ENCODE measurements around the gene PRR20D. TPM values are rescaled to one million over a fixed set of nuclear protein-coding genes. Genes with fewer than 3 reads are reported as not detected.
"Not testable (repeated sequence)": the region's sequence is repeated elsewhere in the genome, so short reads cannot be mapped to it uniquely, and the experiment has no call there.

Gene PRR20D
- total RNA-seq = not detected

DNA sequence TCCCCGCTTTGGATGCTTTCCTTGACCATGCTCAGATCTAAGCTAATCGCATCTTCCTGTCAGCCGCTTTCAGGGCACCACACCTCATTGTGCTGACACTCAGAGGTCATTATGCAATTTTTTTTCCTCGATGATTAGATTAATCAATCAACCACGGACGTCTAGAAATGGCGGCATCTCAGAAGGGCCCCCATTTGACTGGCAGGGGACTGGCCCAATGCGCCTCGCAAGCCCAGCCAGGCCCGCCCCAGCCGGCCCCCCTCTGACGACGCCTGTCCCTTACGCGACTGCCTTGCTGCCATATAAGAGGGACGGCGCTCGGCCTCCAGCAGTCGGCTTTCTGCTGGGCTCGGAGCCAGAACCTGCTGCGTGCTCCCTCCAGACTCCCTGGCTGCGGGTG lies at the start of gene PRR20D:
PRR20D (plus strand) TSS at position 301 of the 400 bp plus-strand sequence. CDS start 387 bp downstream, outside the sequence.
- H3K27ac ChIP-seq; H3K36me3 ChIP-seq; DNase-seq; H3K4me3 ChIP-seq (replicated peaks in 1 of 3); H3K4me1 ChIP-seq; H3K9me3 ChIP-seq; intact Hi-C loops (cut with DNase I); H3K27me3 ChIP-seq: not testable (repeated sequence)
- no CpG with 5 or more reads among the region's 22 CpGs for WGBS, 2 donors

- DNase-seq = no peak
- intact Hi-C loops (cut with DNase I) = no loop called here
- Histone ChIP-seq H3K36me3 (no peaks in the 10 kb centered on the region), H3K27me3 (no peaks in the 10 kb centered on the region), H3K4me3 (replicated peaks in 1 of 3) (no peak overlapping the region), H3K4me1 (no peaks in the 10 kb centered on the region), H3K27ac (no peak overlapping the region), H3K9me3 (no peaks in the 10 kb centered on the region)
- WGBS, 2 donors = 92 to 97% methylated on average over 4 of the region's 4 CpGs
- no peak for TF ChIP-seq POLR2A (IDR thresholded peaks at IDR 0.05)
- TF ChIP-seq, protein P1, sequence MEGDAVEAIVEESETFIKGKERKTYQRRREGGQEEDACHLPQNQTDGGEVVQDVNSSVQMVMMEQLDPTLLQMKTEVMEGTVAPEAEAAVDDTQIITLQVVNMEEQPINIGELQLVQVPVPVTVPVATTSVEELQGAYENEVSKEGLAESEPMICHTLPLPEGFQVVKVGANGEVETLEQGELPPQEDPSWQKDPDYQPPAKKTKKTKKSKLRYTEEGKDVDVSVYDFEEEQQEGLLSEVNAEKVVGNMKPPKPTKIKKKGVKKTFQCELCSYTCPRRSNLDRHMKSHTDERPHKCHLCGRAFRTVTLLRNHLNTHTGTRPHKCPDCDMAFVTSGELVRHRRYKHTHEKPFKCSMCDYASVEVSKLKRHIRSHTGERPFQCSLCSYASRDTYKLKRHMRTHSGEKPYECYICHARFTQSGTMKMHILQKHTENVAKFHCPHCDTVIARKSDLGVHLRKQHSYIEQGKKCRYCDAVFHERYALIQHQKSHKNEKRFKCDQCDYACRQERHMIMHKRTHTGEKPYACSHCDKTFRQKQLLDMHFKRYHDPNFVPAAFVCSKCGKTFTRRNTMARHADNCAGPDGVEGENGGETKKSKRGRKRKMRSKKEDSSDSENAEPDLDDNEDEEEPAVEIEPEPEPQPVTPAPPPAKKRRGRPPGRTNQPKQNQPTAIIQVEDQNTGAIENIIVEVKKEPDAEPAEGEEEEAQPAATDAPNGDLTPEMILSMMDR (IDR thresholded peaks at IDR 0.05) = no peak
Measured at GRCh38 chr13:57114945-57115344, 45.5 kb upstream of the PRR20D start.

DNA sequence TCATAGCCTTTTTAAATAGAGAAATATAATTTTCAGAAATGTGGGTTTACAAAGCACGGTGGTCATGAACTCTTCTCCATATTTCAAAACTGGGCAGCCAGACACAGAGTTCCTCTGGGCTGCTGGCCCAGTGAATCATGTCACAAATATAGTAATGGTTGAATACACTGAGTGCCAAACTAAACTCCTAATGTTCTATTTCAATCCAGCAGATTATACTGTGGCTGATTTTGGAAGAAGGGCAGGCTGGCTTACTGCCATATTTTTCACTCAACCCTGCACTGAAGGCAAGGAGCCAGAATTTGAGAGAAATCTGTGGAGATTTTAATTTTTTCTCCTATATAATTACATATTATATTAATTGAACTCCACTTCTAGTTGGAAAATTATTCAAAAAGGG lies 36.8 kb upstream of the PRR20D start:
- Histone ChIP-seq H3K27me3 (no peaks in the 10 kb centered on the region), H3K36me3 (no peaks in the 10 kb centered on the region), H3K4me1 (no peaks in the 10 kb centered on the region), H3K9me3 (no peaks in the 10 kb centered on the region), H3K4me3 (replicated peaks in 1 of 3) (no peak overlapping the region), H3K27ac (no peak overlapping the region)
- intact Hi-C loops (cut with DNase I) = no loop called here
- 61 to 66% methylated on average over 1 of the region's 1 CpG for WGBS, 2 donors
- no peak for TF ChIP-seq POLR2A (IDR thresholded peaks at IDR 0.05)
- TF ChIP-seq, protein P1 (IDR thresholded peaks at IDR 0.05) = no peak
- no peak for DNase-seq

DNA sequence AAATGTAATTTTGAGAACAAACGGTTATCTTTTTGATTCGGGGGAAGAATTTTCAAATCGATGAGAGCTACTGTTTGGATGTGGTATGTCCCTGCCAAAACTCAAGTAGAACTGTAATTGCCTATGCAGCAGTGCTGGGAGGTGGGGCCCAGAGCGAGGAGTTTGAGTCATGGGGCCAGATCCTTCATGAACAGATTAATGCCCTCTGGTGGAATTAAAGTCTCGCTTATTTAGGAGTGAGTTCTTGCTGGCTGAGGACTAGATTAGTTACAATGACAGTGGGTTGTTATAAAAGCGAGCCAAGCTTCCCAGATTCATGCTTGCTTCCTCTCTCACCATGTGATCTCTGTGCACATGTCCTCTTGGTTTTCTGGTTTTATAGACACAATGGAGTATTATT lies 31.5 kb upstream of the PRR20D start:
- Histone ChIP-seq H3K4me1 (no peaks in the 10 kb centered on the region), H3K27ac (no peak overlapping the region), H3K36me3 (no peaks in the 10 kb centered on the region), H3K9me3 (no peaks in the 10 kb centered on the region), H3K27me3 (no peaks in the 10 kb centered on the region), H3K4me3 (replicated peaks in 1 of 3) (no peak overlapping the region)
- no peak for DNase-seq
- intact Hi-C loops (cut with DNase I) = no loop called here
- TF ChIP-seq, protein P1 (IDR thresholded peaks at IDR 0.05) = no peak
- TF ChIP-seq POLR2A (IDR thresholded peaks at IDR 0.05) = no peak
- 82 to 83% methylated on average over 6 of the region's 6 CpGs for WGBS, 2 donors

DNA sequence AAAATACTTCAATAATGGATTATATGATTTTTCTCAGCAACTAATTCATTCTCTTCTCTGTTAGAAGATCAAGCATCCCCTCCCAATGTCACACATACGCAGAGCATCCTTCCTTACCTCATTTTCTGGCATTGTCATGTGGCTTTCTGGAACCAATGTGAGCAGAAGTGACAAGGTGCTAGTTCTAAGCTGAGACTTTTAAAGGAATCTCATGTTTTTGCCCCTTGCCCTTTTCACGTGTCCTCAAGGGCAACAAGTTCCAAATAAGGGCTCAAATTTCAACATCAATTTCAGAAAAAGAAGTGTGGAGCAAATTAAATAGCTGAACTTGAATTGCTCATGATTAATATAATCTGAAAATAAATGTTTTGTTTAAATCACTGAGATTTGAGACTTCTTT lies 24.3 kb upstream of the PRR20D start:
- intact Hi-C loops (cut with DNase I) = no loop called here
- WGBS, 2 donors = 56 to 62% methylated on average over 2 of the region's 2 CpGs
- no peaks in the 10 kb centered on the region for H3K27me3 ChIP-seq
- no peak for TF ChIP-seq POLR2A (IDR thresholded peaks at IDR 0.05)
- TF ChIP-seq, protein P1 (IDR thresholded peaks at IDR 0.05) = no peak
- H3K9me3 ChIP-seq = no peaks in the 10 kb centered on the region
- H3K27ac ChIP-seq = no peak overlapping the region
- H3K4me1 ChIP-seq = no peaks in the 10 kb centered on the region
- no peak for DNase-seq
- H3K4me3 ChIP-seq (replicated peaks in 1 of 3) = no peak overlapping the region
- H3K36me3 ChIP-seq = no peaks in the 10 kb centered on the region

DNA sequence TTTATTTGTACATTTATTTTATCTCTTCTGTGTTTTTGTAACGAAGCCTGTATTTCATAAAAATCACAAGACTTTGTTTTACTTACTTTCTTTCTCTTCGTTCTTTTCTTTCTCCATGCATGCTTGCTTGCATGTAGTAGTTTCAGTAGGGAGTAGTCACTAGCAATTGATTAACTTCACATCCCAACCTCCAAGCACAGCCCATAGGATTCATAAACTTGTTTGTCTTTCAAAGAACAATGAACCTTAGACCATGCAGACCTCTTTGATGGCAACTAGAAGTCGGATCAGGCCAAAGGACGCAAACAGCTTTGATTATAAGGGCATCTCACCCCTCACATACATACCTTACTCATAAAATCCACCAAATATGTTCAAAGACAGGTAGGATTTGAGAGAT lies 22.8 kb upstream of the PRR20D start:
- no peaks in the 10 kb centered on the region for H3K4me1 ChIP-seq
- no peak for DNase-seq
- no peaks in the 10 kb centered on the region for H3K27me3 ChIP-seq
- 77 to 81% methylated on average over 4 of the region's 4 CpGs for WGBS, 2 donors
- TF ChIP-seq POLR2A (IDR thresholded peaks at IDR 0.05) = no peak
- H3K36me3 ChIP-seq = no peaks in the 10 kb centered on the region
- H3K27ac ChIP-seq = no peak overlapping the region
- no peak overlapping the region for H3K4me3 ChIP-seq (replicated peaks in 1 of 3)
- intact Hi-C loops (cut with DNase I) = no loop called here
- H3K9me3 ChIP-seq = no peaks in the 10 kb centered on the region
